Memory B cell (primary cell): ENCODE data around the gene ALDH3A2.

Experiments used
- ATAC-seq: fragments of 150-1000 bp; cut with Tn5 transposase; 2 replicates; pipeline ENCODE4 v1.10.0; 2021; ENCODE audit warnings: low read depth, mild to moderate bottlenecking, moderate library complexity
- DNase-seq, 2 donors: peaks; one replicate each; pipeline ENCODE4 v3.0.0; 2022; ENCODE audit warnings: low spot score in 2 of 2
- H3K27ac Mint-ChIP-seq: one replicate; pipeline ENCODE4 v1.8.0; 2022; ENCODE audit warnings: mild to moderate bottlenecking, moderate library complexity, mixed read lengths
- H3K27me3 Mint-ChIP-seq: one replicate; pipeline ENCODE4 v1.8.0; 2022; ENCODE audit warnings: mixed read lengths
- H3K36me3 Mint-ChIP-seq: one replicate; pipeline ENCODE4 v1.8.0; 2022; ENCODE audit warnings: mild to moderate bottlenecking, mixed read lengths
- H3K4me1 Mint-ChIP-seq: one replicate; pipeline ENCODE4 v1.8.0; 2022; ENCODE audit warnings: mixed read lengths
- H3K4me3 Mint-ChIP-seq: one replicate; pipeline ENCODE4 v1.8.0; 2022; ENCODE audit warnings: mild to moderate bottlenecking, moderate library complexity, mixed read lengths
- H3K9me3 Mint-ChIP-seq: one replicate; pipeline ENCODE4 v1.8.0; 2022; ENCODE audit warnings: mixed read lengths

ALDH3A2 gene

GRCh38 chr17:19707728-19708221 lies 59.2 kb downstream of the ALDH3A2 start:
- Mint-ChIP-seq H3K9me3 (no peaks in the 10 kb centered on the region), H3K27ac (no peak overlapping the region), H3K4me3 (no peak overlapping the region), H3K27me3 (no peaks in the 10 kb centered on the region), H3K36me3 (no peaks in the 10 kb centered on the region), H3K4me1 (peaks cover 2% of the 10 kb centered on the region)
- ATAC-seq (no peak), DNase-seq (no peak)

GRCh38 chr17:19708431-19709175 lies 60.1 kb downstream of the ALDH3A2 start:
- no peaks in the 10 kb centered on the region for H3K4me1 Mint-ChIP-seq
- H3K9me3 Mint-ChIP-seq: no peaks in the 10 kb centered on the region
- DNase-seq: no peak
- no peaks in the 10 kb centered on the region for H3K27me3 Mint-ChIP-seq
- H3K36me3 Mint-ChIP-seq: no peaks in the 10 kb centered on the region
- H3K4me3 Mint-ChIP-seq: no peak overlapping the region
- H3K27ac Mint-ChIP-seq: no peak overlapping the region
- ATAC-seq: no peak

- H3K9me3 Mint-ChIP-seq: no peaks in the 10 kb centered on the region
- ATAC-seq (no peak), DNase-seq (no peak)
- no peaks in the 10 kb centered on the region for H3K27me3 Mint-ChIP-seq
- H3K27ac Mint-ChIP-seq: no peak overlapping the region
- H3K36me3 Mint-ChIP-seq: no peaks in the 10 kb centered on the region
- no peaks in the 10 kb centered on the region for H3K4me1 Mint-ChIP-seq
- no peak overlapping the region for H3K4me3 Mint-ChIP-seq
These were observed 61.3 kb downstream of the ALDH3A2 start for GRCh38 chr17:19709841-19710240.

GRCh38 chr17:19712436-19713004 lies 64.0 kb downstream of the ALDH3A2 start:
- H3K27ac Mint-ChIP-seq: no peak overlapping the region
- H3K4me3 Mint-ChIP-seq: no peak overlapping the region
- no peaks in the 10 kb centered on the region for H3K4me1 Mint-ChIP-seq
- ATAC-seq (no peak), DNase-seq (no peak)
- no peaks in the 10 kb centered on the region for H3K36me3 Mint-ChIP-seq
- H3K27me3 Mint-ChIP-seq: no peaks in the 10 kb centered on the region
- no peaks in the 10 kb centered on the region for H3K9me3 Mint-ChIP-seq

- no peaks in the 10 kb centered on the region for H3K27me3 Mint-ChIP-seq
- H3K27ac Mint-ChIP-seq: no peak overlapping the region
- ATAC-seq (no peak), DNase-seq (no peak)
- H3K4me3 Mint-ChIP-seq: no peak overlapping the region
- no peaks in the 10 kb centered on the region for H3K9me3 Mint-ChIP-seq
- H3K4me1 Mint-ChIP-seq: no peaks in the 10 kb centered on the region
- no peaks in the 10 kb centered on the region for H3K36me3 Mint-ChIP-seq
These were observed 64.9 kb downstream of the ALDH3A2 start for GRCh38 chr17:19713462-19713861.

- Mint-ChIP-seq H3K27ac (no peak overlapping the region), H3K9me3 (no peaks in the 10 kb centered on the region), H3K4me3 (no peak overlapping the region), H3K36me3 (no peaks in the 10 kb centered on the region), H3K27me3 (no peaks in the 10 kb centered on the region), H3K4me1 (no peaks in the 10 kb centered on the region)
- ATAC-seq: no peak
- DNase-seq: no peak
These were observed 65.4 kb downstream of the ALDH3A2 start for GRCh38 chr17:19713901-19714361.

GRCh38 chr17:19714542-19715411 lies 66.2 kb downstream of the ALDH3A2 start:
- DNase-seq (no peak), ATAC-seq (no peak)
- H3K4me3 Mint-ChIP-seq: no peak overlapping the region
- no peaks in the 10 kb centered on the region for H3K4me1 Mint-ChIP-seq
- no peak overlapping the region for H3K27ac Mint-ChIP-seq
- H3K9me3 Mint-ChIP-seq: no peaks in the 10 kb centered on the region
- no peaks in the 10 kb centered on the region for H3K36me3 Mint-ChIP-seq
- H3K27me3 Mint-ChIP-seq: peaks cover under 1% of the 10 kb centered on the region

- ATAC-seq (no peak), DNase-seq (no peak)
- no peaks in the 10 kb centered on the region for H3K36me3 Mint-ChIP-seq
- H3K4me1 Mint-ChIP-seq: no peaks in the 10 kb centered on the region
- peaks cover 3% of the 10 kb centered on the region for H3K27me3 Mint-ChIP-seq
- H3K4me3 Mint-ChIP-seq: no peak within 1 kb of the TSS
- H3K9me3 Mint-ChIP-seq: no peaks in the 10 kb centered on the region
- no peak within 1 kb of the TSS for H3K27ac Mint-ChIP-seq
These were observed 67.8 kb downstream of the ALDH3A2 start, which contains the start of gene SLC47A2 for GRCh38 chr17:19716108-19717030. Gene SLC47A2, minus strand, starts transcription at chr17:19716584. Its CDS starts 29 bp downstream, at chr17:19716555.

GRCh38 chr17:19717031-19717360 lies 68.4 kb downstream of the ALDH3A2 start:
- Mint-ChIP-seq H3K4me3 (no peak overlapping the region), H3K27me3 (peaks cover 3% of the 10 kb centered on the region), H3K27ac (no peak overlapping the region), H3K4me1 (no peaks in the 10 kb centered on the region), H3K9me3 (no peaks in the 10 kb centered on the region), H3K36me3 (no peaks in the 10 kb centered on the region)
- ATAC-seq: no peak
- DNase-seq: no peak

GRCh38 chr17:19717411-19717908 lies 68.9 kb downstream of the ALDH3A2 start:
- Mint-ChIP-seq H3K36me3 (no peaks in the 10 kb centered on the region), H3K4me3 (no peak overlapping the region), H3K4me1 (no peaks in the 10 kb centered on the region), H3K27me3 (peaks cover 3% of the 10 kb centered on the region), H3K27ac (no peak overlapping the region), H3K9me3 (no peaks in the 10 kb centered on the region)
- DNase-seq (no peak), ATAC-seq (no peak)

- DNase-seq: no peak
- Mint-ChIP-seq H3K27me3 (peaks cover 3% of the 10 kb centered on the region), H3K27ac (no peak overlapping the region), H3K36me3 (no peaks in the 10 kb centered on the region), H3K9me3 (no peaks in the 10 kb centered on the region), H3K4me3 (no peak overlapping the region), H3K4me1 (no peaks in the 10 kb centered on the region)
- ATAC-seq: no peak
These were observed 69.6 kb downstream of the ALDH3A2 start for GRCh38 chr17:19718041-19718612.

GRCh38 chr17:19718613-19719354 lies 70.2 kb downstream of the ALDH3A2 start:
- H3K27ac Mint-ChIP-seq: no peak overlapping the region
- H3K36me3 Mint-ChIP-seq: no peaks in the 10 kb centered on the region
- no peaks in the 10 kb centered on the region for H3K4me1 Mint-ChIP-seq
- no peak overlapping the region for H3K4me3 Mint-ChIP-seq
- no peaks in the 10 kb centered on the region for H3K9me3 Mint-ChIP-seq
- peaks cover 3% of the 10 kb centered on the region for H3K27me3 Mint-ChIP-seq
- ATAC-seq (no peak), DNase-seq (no peak)
